H9 (cell line): Measurements from ENCODE around the gene LRMDA. TPM values are rescaled to one million over a fixed set of nuclear protein-coding genes. Genes with fewer than 3 reads are reported as not detected.

Experiments used
- DNase-seq: peaks from one replicate; pipeline ENCODE4 v3.0.0-alpha.2; 2017
- H2AFZ ChIP-seq: one replicate; pipeline ENCODE4 v1.6.1; 2013; ENCODE audit warnings: mild to moderate bottlenecking, low read length, control low read depth, moderate library complexity
- H2AK5ac ChIP-seq: 2 replicates; pipeline ENCODE4 v1.6.1; 2013; ENCODE audit warnings: low read length, control low read depth, mixed read lengths; ENCODE audit not compliant: insufficient read length
- H2BK120ac ChIP-seq: one replicate; pipeline ENCODE4 v1.6.1; 2013; ENCODE audit warnings: low read depth, mild to moderate bottlenecking, low read length, control low read depth, inconsistent platforms; ENCODE audit not compliant: poor library complexity, severe bottlenecking
- H2BK12ac ChIP-seq: 2 replicates; pipeline ENCODE4 v1.6.1; 2013; ENCODE audit warnings: low read length, control low read depth, mixed read lengths, low read depth; ENCODE audit not compliant: insufficient read length
- H2BK15ac ChIP-seq: 2 replicates; pipeline ENCODE4 v1.6.1; 2013; ENCODE audit warnings: low read depth, low read length, control low read depth
- H2BK20ac ChIP-seq: one replicate; pipeline ENCODE4 v1.6.1; 2013; ENCODE audit warnings: low read depth, mild to moderate bottlenecking, low read length, control low read depth, inconsistent platforms; ENCODE audit not compliant: poor library complexity, severe bottlenecking
- H2BK5ac ChIP-seq: 2 replicates; pipeline ENCODE4 v1.6.1; 2013; ENCODE audit warnings: low read length, control low read depth, mixed read lengths; ENCODE audit not compliant: insufficient read length
- H3K14ac ChIP-seq: 2 replicates; pipeline ENCODE4 v1.6.1; 2013; ENCODE audit warnings: low read length, control low read depth; ENCODE audit not compliant: insufficient read depth
- H3K18ac ChIP-seq: 2 replicates; pipeline ENCODE4 v1.6.1; 2013; ENCODE audit warnings: low read depth, mild to moderate bottlenecking, mixed read lengths, low read length, control low read depth; ENCODE audit not compliant: insufficient read length
- H3K23ac ChIP-seq: 2 replicates; pipeline ENCODE4 v1.6.1; 2013; ENCODE audit warnings: low read length, control low read depth, mixed read lengths, low read depth; ENCODE audit not compliant: insufficient read length
- H3K23me2 ChIP-seq: 2 replicates; pipeline ENCODE4 v1.6.1; 2013; ENCODE audit warnings: low read depth, mild to moderate bottlenecking, mixed read lengths, low read length, control low read depth; ENCODE audit not compliant: insufficient read length, poor library complexity, severe bottlenecking
- H3K27ac ChIP-seq: 2 replicates; pipeline ENCODE4 v1.5.1; 2013; ENCODE audit warnings: low read length, control low read depth, mixed read lengths, low read depth; ENCODE audit not compliant: insufficient read length
- H3K27me3 ChIP-seq: 2 replicates; pipeline ENCODE4 v1.6.1; 2013; ENCODE audit warnings: low read length, control low read depth, inconsistent platforms; ENCODE audit not compliant: insufficient read depth
- H3K4ac ChIP-seq: 2 replicates; pipeline ENCODE4 v1.6.1; 2013; ENCODE audit warnings: low read depth, mild to moderate bottlenecking, control low read depth, inconsistent platforms, low read length, moderate library complexity
- H3K4me1 ChIP-seq: 2 replicates; pipeline ENCODE4 v1.6.1; 2013; ENCODE audit warnings: low read length, control low read depth, inconsistent platforms; ENCODE audit not compliant: insufficient read depth
- H3K4me2 ChIP-seq: 2 replicates; pipeline ENCODE4 v1.6.1; 2013; ENCODE audit warnings: low read length, control low read depth, mixed read lengths; ENCODE audit not compliant: insufficient read length, insufficient read depth
- H3K56ac ChIP-seq: 2 replicates; pipeline ENCODE4 v1.6.1; 2013; ENCODE audit warnings: low read depth, mild to moderate bottlenecking, mixed read lengths, low read length, control low read depth; ENCODE audit not compliant: insufficient read length
- H3K79me1 ChIP-seq: 2 replicates; pipeline ENCODE4 v1.6.1; 2013; ENCODE audit warnings: low read depth, mild to moderate bottlenecking, moderate library complexity, low read length, control low read depth, inconsistent platforms; ENCODE audit not compliant: insufficient read depth, poor library complexity, severe bottlenecking
- H3K79me2 ChIP-seq: 2 replicates; pipeline ENCODE4 v1.6.1; 2013; ENCODE audit warnings: low read length, control low read depth, inconsistent platforms; ENCODE audit not compliant: insufficient read depth
- H3K9ac ChIP-seq: 2 replicates; pipeline ENCODE4 v1.6.1; 2013; ENCODE audit warnings: low read length, control low read depth, mixed read lengths; ENCODE audit not compliant: insufficient read length; ENCODE audit errors: extremely low read depth
- H3K9me3 ChIP-seq: one replicate; pipeline ENCODE4 v1.6.1; 2013; ENCODE audit warnings: low read depth, low read length, inconsistent platforms; ENCODE audit not compliant: control insufficient read depth
- H3T11ph ChIP-seq: one replicate; pipeline ENCODE4 v1.6.1; 2013; ENCODE audit warnings: mild to moderate bottlenecking, low read length, control low read depth, inconsistent platforms
- H4K20me1 ChIP-seq: one replicate; pipeline ENCODE4 v1.6.1; 2013; ENCODE audit not compliant: control insufficient read depth, insufficient read length, insufficient read depth
- H4K5ac ChIP-seq: 2 replicates; pipeline ENCODE4 v1.6.1; 2013; ENCODE audit warnings: low read depth, mild to moderate bottlenecking, mixed read lengths, low read length, control low read depth; ENCODE audit not compliant: insufficient read length
- H4K8ac ChIP-seq: replicated peaks from 2 replicates; pipeline ENCODE4 v1.6.1; 2013; ENCODE audit warnings: low read length, control low read depth, mixed read lengths, low read depth; ENCODE audit not compliant: insufficient read length
- H4K91ac ChIP-seq: 2 replicates; pipeline ENCODE4 v1.6.1; 2013; ENCODE audit warnings: low read depth, mild to moderate bottlenecking, moderate library complexity, mixed read lengths, low read length, control low read depth; ENCODE audit not compliant: insufficient read length
- H3K27ac Mint-ChIP-seq, 3 experiments: 2 replicates in 2 of 3; 3 replicates in 1 of 3; pipeline ENCODE4 v1.8.0; 2020 to 2021; ENCODE audit warnings: mixed read lengths in 3 of 3, mild to moderate bottlenecking in 1 of 3, moderate library complexity in 1 of 3
- H3K27me3 Mint-ChIP-seq: 2 replicates; pipeline ENCODE4 v1.8.0; 2021; ENCODE audit warnings: low read depth, mild to moderate bottlenecking, moderate library complexity, mixed read lengths
- H3K36me3 Mint-ChIP-seq, 3 experiments: 2 replicates in 2 of 3; 3 replicates in 1 of 3; pipeline ENCODE4 v1.8.0; 2020 to 2021; ENCODE audit warnings: low read depth in 3 of 3, mixed read lengths in 3 of 3; ENCODE audit not compliant: insufficient read depth in 1 of 3
- H3K4me1 Mint-ChIP-seq, 2 experiments: 2 replicates each; pipeline ENCODE4 v1.8.0; 2020; ENCODE audit warnings: mixed read lengths in 2 of 2
- H3K4me3 Mint-ChIP-seq, 2 experiments: 2 replicates in 1 of 2; 3 replicates in 1 of 2; pipeline ENCODE4 v1.8.0; 2020 to 2021; ENCODE audit warnings: mild to moderate bottlenecking in 2 of 2, mixed read lengths in 2 of 2, moderate library complexity in 1 of 2
- H3K9me3 Mint-ChIP-seq, 2 experiments: 2 replicates in 1 of 2; 3 replicates in 1 of 2; pipeline ENCODE4 v1.8.0; 2020; ENCODE audit warnings: mild to moderate bottlenecking in 2 of 2, mixed read lengths in 2 of 2, moderate library complexity in 1 of 2
- WGBS: extraction: QIAGEN DNeasy Blood & Tissue Kit; methylation state at CpG from one replicate; pipeline ENCODE4 v1.1.7; 2013; ENCODE audit warnings: missing lambda C conversion rate, low lambda C conversion rate, mixed read lengths; ENCODE audit not compliant: insufficient read length; ENCODE audit errors: extremely low coverage; 5-methylcytosine and 5-hydroxymethylcytosine counted together
- total RNA-seq: library from RNA; stranded (reverse); gene quantifications from 2 replicates; pipeline ENCODE4 v1.2.1, GENCODE V29; 2021
- TF ChIP-seq, protein P1 (sequence below): fragments of 200-600 bp; sonication (generic); conservative IDR thresholded peaks from 3 replicates; pipeline ENCODE4 v1.8.0; 2021; ENCODE audit warnings: antibody characterized with exemption, mild to moderate bottlenecking

The LRMDA gene
- total RNA-seq, 1 experiment from 2014 or later, result 1.8 TPM

- no peak overlapping the region for H3T11ph ChIP-seq
- H2BK12ac ChIP-seq, result no peak overlapping the region
- H3K4me2 ChIP-seq, result peak overlapping the region; percentile 84
- no peak overlapping the region for H2BK5ac ChIP-seq
- no peak overlapping the region for H4K5ac ChIP-seq
- H2AFZ ChIP-seq, result no peak overlapping the region
- H3K23ac ChIP-seq, result no peak overlapping the region
- H4K20me1 ChIP-seq, result no peaks in the 10 kb centered on the region
- WGBS, result no CpG with 5 or more reads among the region's 42 CpGs
- no peak overlapping the region for H2BK20ac ChIP-seq
- H3K14ac ChIP-seq, result no peak overlapping the region; the same call in 1 of the 2 replicates
- H3K18ac ChIP-seq, result no peak overlapping the region
- peak; percentile 59 for DNase-seq
- Mint-ChIP-seq H3K4me3 (peak overlapping the region; percentile 63 to 87), H3K4me1 (peaks cover 32 to 48% of the 10 kb centered on the region in 2 experiments), H3K27ac (peak overlapping the region in 1 of 3 experiments; percentile 2; a peak in 1 of 7 replicates), H3K9me3 (peaks cover under 1 to 2% of the 10 kb centered on the region in 2 experiments; a peak in 3 of 5 replicates), H3K36me3 (no peaks in the 10 kb centered on the region; a peak in 1 of 7 replicates), H3K27me3 (peaks cover 98% of the 10 kb centered on the region)
- no peaks in the 10 kb centered on the region for H3K79me2 ChIP-seq
- no peak overlapping the region for H3K56ac ChIP-seq
- TF ChIP-seq, protein P1, sequence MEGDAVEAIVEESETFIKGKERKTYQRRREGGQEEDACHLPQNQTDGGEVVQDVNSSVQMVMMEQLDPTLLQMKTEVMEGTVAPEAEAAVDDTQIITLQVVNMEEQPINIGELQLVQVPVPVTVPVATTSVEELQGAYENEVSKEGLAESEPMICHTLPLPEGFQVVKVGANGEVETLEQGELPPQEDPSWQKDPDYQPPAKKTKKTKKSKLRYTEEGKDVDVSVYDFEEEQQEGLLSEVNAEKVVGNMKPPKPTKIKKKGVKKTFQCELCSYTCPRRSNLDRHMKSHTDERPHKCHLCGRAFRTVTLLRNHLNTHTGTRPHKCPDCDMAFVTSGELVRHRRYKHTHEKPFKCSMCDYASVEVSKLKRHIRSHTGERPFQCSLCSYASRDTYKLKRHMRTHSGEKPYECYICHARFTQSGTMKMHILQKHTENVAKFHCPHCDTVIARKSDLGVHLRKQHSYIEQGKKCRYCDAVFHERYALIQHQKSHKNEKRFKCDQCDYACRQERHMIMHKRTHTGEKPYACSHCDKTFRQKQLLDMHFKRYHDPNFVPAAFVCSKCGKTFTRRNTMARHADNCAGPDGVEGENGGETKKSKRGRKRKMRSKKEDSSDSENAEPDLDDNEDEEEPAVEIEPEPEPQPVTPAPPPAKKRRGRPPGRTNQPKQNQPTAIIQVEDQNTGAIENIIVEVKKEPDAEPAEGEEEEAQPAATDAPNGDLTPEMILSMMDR, result no peak
- H2AK5ac ChIP-seq, result no peak overlapping the region
- no peak overlapping the region for H3K27ac ChIP-seq
- no peak overlapping the region for H4K91ac ChIP-seq
- no peak overlapping the region for H3K9ac ChIP-seq
- peaks cover 40% of the 10 kb centered on the region for H3K23me2 ChIP-seq
- H4K8ac ChIP-seq, result no peak overlapping the region
- H3K4ac ChIP-seq, result no peak overlapping the region
- no peaks in the 10 kb centered on the region for H3K9me3 ChIP-seq
- no peak overlapping the region for H2BK120ac ChIP-seq
- no peaks in the 10 kb centered on the region; the same call in 1 of the 2 replicates for H3K4me1 ChIP-seq
- H2BK15ac ChIP-seq, result no peak overlapping the region
- H3K27me3 ChIP-seq, result peaks cover 78% of the 10 kb centered on the region
- no peaks in the 10 kb centered on the region for H3K79me1 ChIP-seq
Observed at GRCh38 chr10:75402486-75403143, 28.8 kb upstream of the LRMDA start.
